ENCODE results near the gene RRP36. TPM values are rescaled to one million over a fixed set of nuclear protein-coding genes. Genes with fewer than 3 reads are reported as not detected.

The RRP36 gene
- total and polyA plus RNA-seq, 4 donors = 23.4 to 33.4 (median 26.2) TPM

DNA sequence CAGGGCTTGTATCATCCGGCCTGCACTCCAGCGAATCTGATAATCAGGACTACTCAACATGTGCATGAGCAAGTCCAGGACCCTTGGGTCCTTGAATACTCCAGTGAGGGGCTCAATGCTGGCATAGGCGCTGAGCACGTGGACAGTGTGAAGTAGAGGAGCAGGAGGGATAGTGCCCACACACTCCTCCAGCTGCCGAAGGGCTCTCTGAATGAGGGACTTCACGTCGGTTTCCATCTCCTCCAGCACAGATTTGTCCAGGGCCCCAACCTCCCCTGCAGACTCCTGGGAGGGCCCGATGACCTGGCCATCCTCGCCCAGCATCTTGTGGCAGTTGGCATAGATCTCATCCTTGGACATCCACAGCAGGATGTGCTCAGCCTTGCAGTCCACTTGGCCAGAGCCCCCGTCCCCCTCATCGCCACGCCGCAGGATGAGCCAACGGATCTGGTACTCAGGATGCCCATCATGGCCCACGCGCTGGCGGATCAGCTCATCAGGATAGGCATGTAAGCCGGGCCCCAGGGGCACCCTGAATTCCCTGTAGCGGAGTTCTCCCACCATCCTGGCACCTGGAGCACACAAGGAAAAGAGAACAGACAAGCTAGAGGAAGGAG lies 30.9 kb downstream of the RRP36 start:
- no peaks in the 10 kb centered on the region for H3K27me3 ChIP-seq (ENCODE audit: control insufficient read depth in 4 of 4, insufficient read depth in 4 of 4, low read length in 3 of 4)
- H3K27ac ChIP-seq (ENCODE audit: low read depth in 1 of 2, low read length in 2 of 2) = no peak overlapping the region
- DNase-seq (ENCODE audit: low spot score) = no peak
- no peak overlapping the region for H3K4me3 ChIP-seq (ENCODE audit: low read depth in 1 of 3, low read length in 3 of 3)
- TF ChIP-seq EGR1 (IDR thresholded peaks at IDR 0.05; ENCODE audit: low read depth in 2 of 2) = no peak
- peaks cover 5 to 42% (median 15%) of the 10 kb centered on the region in 4 donors for H3K36me3 ChIP-seq (ENCODE audit: control insufficient read depth in 4 of 4, insufficient read depth in 3 of 4, low read depth in 1 of 4, low read length in 3 of 4)
- H3K9me3 ChIP-seq (ENCODE audit: control insufficient read depth in 4 of 4, low read length in 3 of 4) = no peaks in the 10 kb centered on the region
- 94% methylated on average over 19 of the region's 19 CpGs for WGBS
- no peak overlapping the region for H3K9ac ChIP-seq (ENCODE audit: low read depth in 1 of 2, low read length in 2 of 2)
- peaks cover 2 to 16% (median 10%) of the 10 kb centered on the region in 4 donors for H3K4me1 ChIP-seq (ENCODE audit: control insufficient read depth in 4 of 4, insufficient read depth in 4 of 4, low read length in 3 of 4)

DNA sequence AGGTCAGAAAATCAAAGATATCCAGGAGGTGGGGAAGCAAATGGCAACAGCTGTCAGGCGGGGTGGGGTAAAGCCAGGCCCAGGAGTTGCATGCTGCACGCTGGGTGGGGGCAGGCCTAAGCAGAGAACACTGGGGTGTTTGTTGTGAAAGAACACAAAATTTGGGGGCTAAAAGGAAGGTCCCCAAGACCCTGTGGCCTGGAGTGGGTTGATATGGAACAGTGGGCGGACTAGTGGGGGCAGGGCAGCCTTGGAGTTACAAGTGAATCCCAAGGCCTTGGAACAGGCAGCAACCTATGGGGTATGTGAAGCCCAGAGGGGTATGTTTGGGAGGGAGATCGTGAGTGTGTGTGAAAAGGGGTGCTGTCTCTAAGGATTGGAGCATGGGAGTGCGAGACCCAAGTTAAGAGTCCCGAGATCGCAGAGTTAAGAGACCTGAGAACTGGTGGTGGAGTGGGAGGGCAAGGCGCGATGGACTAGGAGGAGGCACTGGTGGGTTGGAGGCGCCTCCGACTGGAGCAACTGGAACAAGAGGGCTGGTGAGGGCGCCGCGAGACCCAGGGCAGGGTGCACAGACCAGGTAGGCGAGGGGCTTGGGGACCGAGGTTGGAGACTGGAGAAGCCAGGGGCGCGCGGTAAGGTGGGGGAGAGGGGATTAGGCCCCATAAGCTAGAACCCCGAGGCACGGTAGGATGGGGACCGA lies 31.6 kb downstream of the RRP36 start:
- Histone ChIP-seq H3K27me3 (ENCODE audit: control insufficient read depth in 4 of 4, insufficient read depth in 4 of 4, low read length in 3 of 4) (no peaks in the 10 kb centered on the region), H3K4me3 (ENCODE audit: low read depth in 1 of 3, low read length in 3 of 3) (peak overlapping the region; percentile 64 to 85 (median 68)), H3K9ac (ENCODE audit: low read depth in 1 of 2, low read length in 2 of 2) (peak overlapping the region; percentile 50 to 60), H3K4me1 (ENCODE audit: control insufficient read depth in 4 of 4, insufficient read depth in 4 of 4, low read length in 3 of 4) (peaks cover 2 to 21% (median 14%) of the 10 kb centered on the region in 4 donors), H3K9me3 (ENCODE audit: control insufficient read depth in 4 of 4, low read length in 3 of 4) (no peaks in the 10 kb centered on the region), H3K36me3 (ENCODE audit: control insufficient read depth in 4 of 4, insufficient read depth in 3 of 4, low read depth in 1 of 4, low read length in 3 of 4) (peaks cover 3 to 40% (median 14%) of the 10 kb centered on the region in 4 donors), H3K27ac (ENCODE audit: low read depth in 1 of 2, low read length in 2 of 2) (peak overlapping the region; percentile 47 to 82)
- 16% methylated on average over 22 of the region's 22 CpGs for WGBS
- no peak for DNase-seq (ENCODE audit: low spot score)
- TF ChIP-seq JUND (IDR thresholded peaks at IDR 0.05) = no peak

DNA sequence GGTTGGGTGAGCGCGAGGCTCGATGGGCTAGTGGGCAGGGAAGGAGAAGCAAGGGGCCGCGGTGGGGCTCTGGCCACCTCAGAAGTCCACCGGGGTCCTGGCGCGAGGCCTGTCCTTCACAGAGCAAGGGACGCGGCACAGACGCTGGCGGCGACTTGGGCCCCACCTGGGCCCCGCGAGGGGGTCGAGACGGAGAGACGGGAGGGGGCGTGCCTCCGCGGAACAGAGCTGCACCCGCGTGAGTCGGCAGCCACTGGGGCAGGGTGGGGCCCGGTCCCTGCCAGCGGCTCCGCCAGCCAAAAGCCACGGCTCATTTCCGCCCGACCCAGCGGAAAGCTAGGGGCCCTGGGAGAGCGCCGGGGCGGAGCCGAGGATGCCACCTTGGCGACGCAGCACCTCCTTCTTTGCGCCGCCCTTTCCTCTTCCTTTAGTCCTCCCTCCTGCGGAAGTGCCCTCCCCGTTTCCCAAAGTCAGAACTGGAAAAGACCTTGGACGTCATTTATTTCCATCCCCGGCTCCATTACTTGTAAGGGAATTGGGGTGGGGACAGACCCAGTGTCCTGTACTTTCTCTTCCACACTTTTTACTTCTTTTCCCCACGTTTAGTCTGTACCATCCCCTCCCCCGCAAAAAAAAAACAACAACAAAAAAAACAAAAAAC lies 32.3 kb downstream of the RRP36 start, which contains the start of gene CUL7:
Gene CUL7 (minus strand): TSS at position 307 of the 661 bp plus-strand sequence. CDS start 1,063 bp downstream, outside the sequence.
- peak; percentile 91 for DNase-seq (ENCODE audit: low spot score)
- Histone ChIP-seq H3K36me3 (ENCODE audit: control insufficient read depth in 4 of 4, insufficient read depth in 3 of 4, low read depth in 1 of 4, low read length in 3 of 4) (peaks cover 0 to 35% (median 13%) of the 10 kb centered on the region in 4 donors), H3K9me3 (ENCODE audit: control insufficient read depth in 4 of 4, low read length in 3 of 4) (no peaks in the 10 kb centered on the region), H3K27ac (ENCODE audit: low read depth in 1 of 2, low read length in 2 of 2) (peak within 1 kb of the TSS; percentile 47 to 82), H3K4me1 (ENCODE audit: control insufficient read depth in 4 of 4, insufficient read depth in 4 of 4, low read length in 3 of 4) (peaks cover 2 to 27% (median 21%) of the 10 kb centered on the region in 4 donors), H3K9ac (ENCODE audit: low read depth in 1 of 2, low read length in 2 of 2) (peak within 1 kb of the TSS; percentile 50 to 67), H3K27me3 (ENCODE audit: control insufficient read depth in 4 of 4, insufficient read depth in 4 of 4, low read length in 3 of 4) (no peaks in the 10 kb centered on the region), H3K4me3 (ENCODE audit: low read depth in 1 of 3, low read length in 3 of 3) (peak within 1 kb of the TSS; percentile 64 to 85 (median 68))
- 2% methylated on average over 45 of the region's 45 CpGs for WGBS
- TF ChIP-seq RXRA (IDR thresholded peaks at IDR 0.05) (peak; percentile 58 to 59), HNF4G (IDR thresholded peaks at IDR 0.05) (no peak), RAD21 (IDR thresholded peaks at IDR 0.05) (peak; percentile 32 to 52), GABPA (IDR thresholded peaks at IDR 0.05 in 1 of 2, conservative IDR thresholded peaks at IDR 0.05 in 1 of 2) (peak; percentile 67 to 92), TAF1 (conservative IDR thresholded peaks at IDR 0.05) (peak; percentile 38), HNF4A (conservative IDR thresholded peaks at IDR 0.05) (peak; percentile 56 to 62), FOXA1 (IDR thresholded peaks at IDR 0.05) (no peak), SP1 (IDR thresholded peaks at IDR 0.05) (peak; percentile 73), YY1 (IDR thresholded peaks at IDR 0.05) (peak; percentile 90), EGR1 (IDR thresholded peaks at IDR 0.05; ENCODE audit: low read depth in 2 of 2) (peak; percentile 91 to 94), JUND (IDR thresholded peaks at IDR 0.05) (peak in 1 of 2 donors; percentile 61), FOXA2 (IDR thresholded peaks at IDR 0.05) (no peak), NR2F2 (IDR thresholded peaks at IDR 0.05) (peak; percentile 75)
- TF ChIP-seq, protein P1, sequence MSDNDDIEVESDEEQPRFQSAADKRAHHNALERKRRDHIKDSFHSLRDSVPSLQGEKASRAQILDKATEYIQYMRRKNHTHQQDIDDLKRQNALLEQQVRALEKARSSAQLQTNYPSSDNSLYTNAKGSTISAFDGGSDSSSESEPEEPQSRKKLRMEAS (IDR thresholded peaks at IDR 0.05) = peak; percentile 98
- TF ChIP-seq, protein P2, sequence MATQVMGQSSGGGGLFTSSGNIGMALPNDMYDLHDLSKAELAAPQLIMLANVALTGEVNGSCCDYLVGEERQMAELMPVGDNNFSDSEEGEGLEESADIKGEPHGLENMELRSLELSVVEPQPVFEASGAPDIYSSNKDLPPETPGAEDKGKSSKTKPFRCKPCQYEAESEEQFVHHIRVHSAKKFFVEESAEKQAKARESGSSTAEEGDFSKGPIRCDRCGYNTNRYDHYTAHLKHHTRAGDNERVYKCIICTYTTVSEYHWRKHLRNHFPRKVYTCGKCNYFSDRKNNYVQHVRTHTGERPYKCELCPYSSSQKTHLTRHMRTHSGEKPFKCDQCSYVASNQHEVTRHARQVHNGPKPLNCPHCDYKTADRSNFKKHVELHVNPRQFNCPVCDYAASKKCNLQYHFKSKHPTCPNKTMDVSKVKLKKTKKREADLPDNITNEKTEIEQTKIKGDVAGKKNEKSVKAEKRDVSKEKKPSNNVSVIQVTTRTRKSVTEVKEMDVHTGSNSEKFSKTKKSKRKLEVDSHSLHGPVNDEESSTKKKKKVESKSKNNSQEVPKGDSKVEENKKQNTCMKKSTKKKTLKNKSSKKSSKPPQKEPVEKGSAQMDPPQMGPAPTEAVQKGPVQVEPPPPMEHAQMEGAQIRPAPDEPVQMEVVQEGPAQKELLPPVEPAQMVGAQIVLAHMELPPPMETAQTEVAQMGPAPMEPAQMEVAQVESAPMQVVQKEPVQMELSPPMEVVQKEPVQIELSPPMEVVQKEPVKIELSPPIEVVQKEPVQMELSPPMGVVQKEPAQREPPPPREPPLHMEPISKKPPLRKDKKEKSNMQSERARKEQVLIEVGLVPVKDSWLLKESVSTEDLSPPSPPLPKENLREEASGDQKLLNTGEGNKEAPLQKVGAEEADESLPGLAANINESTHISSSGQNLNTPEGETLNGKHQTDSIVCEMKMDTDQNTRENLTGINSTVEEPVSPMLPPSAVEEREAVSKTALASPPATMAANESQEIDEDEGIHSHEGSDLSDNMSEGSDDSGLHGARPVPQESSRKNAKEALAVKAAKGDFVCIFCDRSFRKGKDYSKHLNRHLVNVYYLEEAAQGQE (IDR thresholded peaks at IDR 0.05) = peak; percentile 57
- TF ChIP-seq, protein P3, sequence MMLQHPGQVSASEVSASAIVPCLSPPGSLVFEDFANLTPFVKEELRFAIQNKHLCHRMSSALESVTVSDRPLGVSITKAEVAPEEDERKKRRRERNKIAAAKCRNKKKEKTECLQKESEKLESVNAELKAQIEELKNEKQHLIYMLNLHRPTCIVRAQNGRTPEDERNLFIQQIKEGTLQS (IDR thresholded peaks at IDR 0.05) = no peak
- TF ChIP-seq, protein P4, sequence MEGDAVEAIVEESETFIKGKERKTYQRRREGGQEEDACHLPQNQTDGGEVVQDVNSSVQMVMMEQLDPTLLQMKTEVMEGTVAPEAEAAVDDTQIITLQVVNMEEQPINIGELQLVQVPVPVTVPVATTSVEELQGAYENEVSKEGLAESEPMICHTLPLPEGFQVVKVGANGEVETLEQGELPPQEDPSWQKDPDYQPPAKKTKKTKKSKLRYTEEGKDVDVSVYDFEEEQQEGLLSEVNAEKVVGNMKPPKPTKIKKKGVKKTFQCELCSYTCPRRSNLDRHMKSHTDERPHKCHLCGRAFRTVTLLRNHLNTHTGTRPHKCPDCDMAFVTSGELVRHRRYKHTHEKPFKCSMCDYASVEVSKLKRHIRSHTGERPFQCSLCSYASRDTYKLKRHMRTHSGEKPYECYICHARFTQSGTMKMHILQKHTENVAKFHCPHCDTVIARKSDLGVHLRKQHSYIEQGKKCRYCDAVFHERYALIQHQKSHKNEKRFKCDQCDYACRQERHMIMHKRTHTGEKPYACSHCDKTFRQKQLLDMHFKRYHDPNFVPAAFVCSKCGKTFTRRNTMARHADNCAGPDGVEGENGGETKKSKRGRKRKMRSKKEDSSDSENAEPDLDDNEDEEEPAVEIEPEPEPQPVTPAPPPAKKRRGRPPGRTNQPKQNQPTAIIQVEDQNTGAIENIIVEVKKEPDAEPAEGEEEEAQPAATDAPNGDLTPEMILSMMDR (IDR thresholded peaks at IDR 0.05; ENCODE audit: low read depth, low read length, missing input control) = no peak
- TF ChIP-seq, protein P5, sequence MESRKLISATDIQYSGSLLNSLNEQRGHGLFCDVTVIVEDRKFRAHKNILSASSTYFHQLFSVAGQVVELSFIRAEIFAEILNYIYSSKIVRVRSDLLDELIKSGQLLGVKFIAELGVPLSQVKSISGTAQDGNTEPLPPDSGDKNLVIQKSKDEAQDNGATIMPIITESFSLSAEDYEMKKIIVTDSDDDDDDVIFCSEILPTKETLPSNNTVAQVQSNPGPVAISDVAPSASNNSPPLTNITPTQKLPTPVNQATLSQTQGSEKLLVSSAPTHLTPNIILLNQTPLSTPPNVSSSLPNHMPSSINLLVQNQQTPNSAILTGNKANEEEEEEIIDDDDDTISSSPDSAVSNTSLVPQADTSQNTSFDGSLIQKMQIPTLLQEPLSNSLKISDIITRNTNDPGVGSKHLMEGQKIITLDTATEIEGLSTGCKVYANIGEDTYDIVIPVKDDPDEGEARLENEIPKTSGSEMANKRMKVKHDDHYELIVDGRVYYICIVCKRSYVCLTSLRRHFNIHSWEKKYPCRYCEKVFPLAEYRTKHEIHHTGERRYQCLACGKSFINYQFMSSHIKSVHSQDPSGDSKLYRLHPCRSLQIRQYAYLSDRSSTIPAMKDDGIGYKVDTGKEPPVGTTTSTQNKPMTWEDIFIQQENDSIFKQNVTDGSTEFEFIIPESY (IDR thresholded peaks at IDR 0.05) = no peak
